GM19468 (cell line): ENCODE data around the gene GINS2.

ENCODE experiments used
- ATAC-seq: cut with Tn5 transposase; IDR thresholded peaks from one replicate; pipeline ENCODE4 v1.9.1; 2021; ENCODE audit warnings: mild to moderate bottlenecking, moderate library complexity, moderate number of reproducible peaks; ENCODE audit not compliant: unreplicated experiment; ENCODE audit errors: extremely low read depth

Gene GINS2

DNA sequence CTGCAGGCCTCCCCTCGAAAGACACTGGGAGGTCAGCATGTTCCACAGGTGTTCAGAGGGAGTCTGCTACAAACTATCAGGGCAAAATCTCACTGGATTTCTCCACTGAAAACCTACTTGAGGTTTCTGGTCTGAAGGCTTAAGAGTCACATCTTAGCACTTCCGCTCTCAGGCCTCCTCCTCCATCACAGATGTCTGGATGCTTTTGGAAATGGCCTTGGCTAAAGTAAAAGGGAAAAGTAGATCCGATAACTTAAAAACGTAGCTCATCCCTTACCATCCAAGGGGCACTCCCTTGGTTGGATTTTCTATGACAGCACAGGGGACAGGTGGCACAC is 14.4 kb downstream of the GINS2 start:
- ATAC-seq: no peak

DNA sequence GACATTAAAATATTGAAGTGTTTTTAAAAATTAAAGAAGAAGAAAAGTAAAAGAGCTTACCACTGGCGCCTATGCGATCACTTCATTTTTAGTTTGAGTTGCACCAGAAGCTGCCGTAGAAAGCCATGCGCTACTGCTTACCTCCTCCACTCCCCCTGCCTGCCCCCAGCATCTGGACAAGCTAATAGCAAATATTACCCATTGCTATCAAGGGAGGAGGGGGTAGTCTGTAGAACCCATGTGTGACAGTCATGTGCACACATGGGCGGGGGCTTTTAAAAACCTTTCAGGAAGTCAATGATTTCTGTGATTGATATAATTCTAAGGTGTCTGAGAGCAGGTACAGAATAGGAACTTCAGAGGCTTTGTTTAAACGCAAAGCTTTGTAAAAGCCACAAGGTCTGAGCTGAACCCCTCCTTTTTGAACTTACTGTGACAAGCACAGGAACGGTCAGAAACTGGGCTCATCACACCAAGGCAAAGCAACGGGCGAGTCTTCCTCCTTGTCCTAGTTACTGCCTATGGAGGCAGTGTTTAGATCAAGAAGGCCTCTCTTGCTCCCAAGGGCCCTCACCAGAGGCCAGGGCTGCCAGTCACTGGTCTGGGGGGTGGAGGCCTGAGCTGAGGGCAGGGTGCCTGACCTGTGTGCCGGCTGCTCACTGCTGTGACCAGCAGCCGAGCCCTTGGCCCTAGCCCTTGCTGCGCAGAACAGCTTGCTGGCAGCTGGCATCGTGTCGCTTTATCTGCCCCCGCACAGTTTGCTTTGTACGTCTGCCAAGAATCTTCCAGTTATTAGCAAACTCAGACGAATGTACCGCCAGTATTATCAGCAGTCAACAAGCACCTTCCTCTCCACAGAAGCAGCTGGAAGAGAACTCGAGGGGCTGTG is 15.0 kb downstream of the GINS2 start:
- no peak for ATAC-seq

DNA sequence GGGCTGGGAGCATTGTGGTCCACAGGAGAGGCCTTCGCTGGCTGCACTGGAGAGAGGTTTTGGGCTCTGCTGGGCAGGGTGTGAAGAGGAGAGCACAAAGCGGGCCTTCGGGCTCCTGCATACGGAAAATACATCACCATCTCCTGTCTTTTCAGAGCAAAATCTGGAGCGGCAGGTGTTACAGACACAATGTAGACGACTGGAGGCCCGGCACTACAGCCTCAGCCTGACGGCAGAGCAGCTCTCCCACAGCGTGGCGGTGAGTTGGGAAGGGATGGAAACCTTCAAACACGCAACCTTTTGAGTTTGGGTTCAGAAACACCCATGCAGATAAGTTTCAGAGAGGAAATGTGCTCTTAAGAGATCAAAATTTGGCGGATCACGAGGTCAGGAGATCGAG is 17.9 kb downstream of the GINS2 start:
- ATAC-seq: no peak

DNA sequence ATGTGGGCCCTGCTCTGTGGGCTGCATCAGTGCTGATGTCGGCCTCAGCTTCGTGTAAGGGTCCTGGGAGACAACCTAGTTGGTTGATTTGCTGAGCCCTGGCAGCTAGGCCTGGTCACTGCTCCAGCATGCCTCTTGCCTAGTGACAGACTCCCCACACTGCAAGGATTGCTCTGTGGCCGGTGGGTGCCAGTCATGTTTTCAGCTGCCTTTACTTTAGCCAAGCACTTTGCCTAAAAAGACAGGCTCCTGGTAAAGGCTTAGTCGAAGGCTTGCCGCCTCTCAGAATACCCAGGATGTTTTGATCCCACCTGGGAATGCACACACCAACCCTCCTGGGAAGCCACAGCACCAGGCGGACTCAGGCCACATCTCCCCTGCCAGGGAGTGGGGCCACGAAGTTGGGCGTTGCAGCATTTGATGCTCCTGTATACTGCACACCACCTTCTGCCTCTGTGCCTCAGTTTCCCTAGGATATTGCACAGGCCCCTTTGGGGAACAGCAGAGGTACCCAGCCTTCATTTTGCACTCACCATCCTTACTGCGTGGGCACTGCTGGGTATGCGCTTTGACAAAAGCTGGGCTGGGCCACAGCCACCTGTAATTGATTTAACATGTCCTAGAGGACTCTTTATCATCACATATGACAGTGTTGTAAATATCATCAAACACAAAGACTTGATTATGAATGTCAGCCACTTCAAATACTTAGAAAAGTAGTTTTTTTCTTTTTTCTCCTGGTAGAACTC is 19.9 kb downstream of the GINS2 start:
- ATAC-seq: no peak

DNA sequence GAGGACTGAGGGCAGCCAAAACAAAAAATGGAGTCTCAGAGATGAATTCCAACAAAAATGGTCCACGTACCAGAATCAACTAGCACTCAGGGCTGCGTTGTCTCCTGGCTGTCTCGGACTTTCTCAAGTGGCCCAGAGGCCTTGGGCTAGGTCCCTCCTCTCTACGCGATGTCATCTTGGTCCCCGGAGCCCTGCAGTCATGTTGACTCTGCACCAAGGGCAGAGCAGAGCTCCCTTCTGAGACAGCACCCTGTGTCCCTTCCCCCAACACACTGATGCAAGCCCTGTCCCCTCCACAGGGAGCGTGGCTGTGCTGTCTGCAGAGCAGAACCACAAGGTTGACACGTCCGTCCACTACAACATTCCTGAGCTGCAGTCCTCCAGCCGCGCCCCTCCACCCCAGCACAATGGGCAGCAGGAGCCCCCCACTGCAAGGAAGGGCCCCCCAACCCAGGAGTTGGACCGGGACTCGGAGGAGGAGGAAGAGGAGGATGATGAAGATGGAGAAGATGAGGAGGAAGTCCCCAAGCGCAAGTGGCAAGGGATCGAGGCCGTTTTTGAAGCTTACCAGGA is 20.8 kb downstream of the GINS2 start:
- ATAC-seq: no peak

DNA sequence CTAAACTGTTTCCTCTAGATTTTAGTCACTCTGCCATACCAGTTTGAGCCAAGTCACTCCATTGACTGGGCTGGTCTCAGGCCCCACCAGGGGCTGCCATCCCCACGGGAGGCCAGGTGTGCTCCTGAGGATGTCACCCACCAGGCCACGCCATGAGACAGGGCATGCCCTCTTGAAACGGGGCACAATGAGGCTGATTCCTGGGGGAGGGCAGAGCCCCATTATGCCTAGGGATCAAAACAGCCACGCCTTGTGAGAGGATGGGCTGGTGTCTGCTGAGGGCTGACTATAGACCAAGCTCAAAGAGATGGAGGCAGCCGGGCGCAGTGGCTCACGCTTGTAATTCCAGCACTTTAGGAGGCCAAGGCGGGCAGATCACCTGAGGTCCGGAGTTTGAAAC is 21.5 kb downstream of the GINS2 start:
- no peak for ATAC-seq

DNA sequence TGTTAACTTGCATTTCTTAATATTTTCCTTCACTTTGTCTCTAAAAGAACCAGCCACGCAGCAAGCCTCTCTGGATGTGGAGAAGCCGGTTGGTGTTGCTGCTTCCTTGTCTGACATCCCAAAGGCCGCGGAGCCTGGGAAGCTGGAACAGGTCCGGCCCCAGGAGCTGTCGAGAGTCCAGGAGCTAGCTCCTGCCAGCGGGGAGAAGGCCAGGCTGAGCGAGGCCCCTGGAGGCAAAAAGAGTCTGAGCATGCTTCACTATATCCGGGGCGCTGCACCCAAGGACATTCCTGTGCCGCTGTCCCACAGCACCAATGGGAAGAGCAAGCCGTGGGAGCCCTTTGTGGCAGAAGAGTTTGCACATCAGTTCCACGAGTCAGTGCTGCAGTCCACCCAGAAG is 22.8 kb downstream of the GINS2 start:
- no peak for ATAC-seq

DNA sequence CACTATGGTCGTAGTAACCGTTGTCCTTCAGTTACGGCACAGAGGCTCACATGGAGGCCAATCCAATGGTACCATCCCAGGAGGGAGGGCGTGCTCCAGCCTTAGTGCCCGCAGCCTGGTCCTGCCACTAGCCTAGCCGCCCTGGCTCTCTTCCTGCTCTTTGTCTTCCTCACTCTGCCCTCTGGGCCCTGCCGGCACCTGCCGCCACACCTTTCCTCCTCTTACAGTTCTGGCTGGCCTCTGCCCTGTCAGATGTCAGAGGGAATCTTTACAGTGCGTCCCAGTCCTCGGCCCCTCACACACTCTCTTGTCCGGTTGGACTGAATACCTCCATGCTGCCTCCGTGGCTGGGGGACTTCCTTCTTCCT is 23.4 kb downstream of the GINS2 start:
- no peak for ATAC-seq

DNA sequence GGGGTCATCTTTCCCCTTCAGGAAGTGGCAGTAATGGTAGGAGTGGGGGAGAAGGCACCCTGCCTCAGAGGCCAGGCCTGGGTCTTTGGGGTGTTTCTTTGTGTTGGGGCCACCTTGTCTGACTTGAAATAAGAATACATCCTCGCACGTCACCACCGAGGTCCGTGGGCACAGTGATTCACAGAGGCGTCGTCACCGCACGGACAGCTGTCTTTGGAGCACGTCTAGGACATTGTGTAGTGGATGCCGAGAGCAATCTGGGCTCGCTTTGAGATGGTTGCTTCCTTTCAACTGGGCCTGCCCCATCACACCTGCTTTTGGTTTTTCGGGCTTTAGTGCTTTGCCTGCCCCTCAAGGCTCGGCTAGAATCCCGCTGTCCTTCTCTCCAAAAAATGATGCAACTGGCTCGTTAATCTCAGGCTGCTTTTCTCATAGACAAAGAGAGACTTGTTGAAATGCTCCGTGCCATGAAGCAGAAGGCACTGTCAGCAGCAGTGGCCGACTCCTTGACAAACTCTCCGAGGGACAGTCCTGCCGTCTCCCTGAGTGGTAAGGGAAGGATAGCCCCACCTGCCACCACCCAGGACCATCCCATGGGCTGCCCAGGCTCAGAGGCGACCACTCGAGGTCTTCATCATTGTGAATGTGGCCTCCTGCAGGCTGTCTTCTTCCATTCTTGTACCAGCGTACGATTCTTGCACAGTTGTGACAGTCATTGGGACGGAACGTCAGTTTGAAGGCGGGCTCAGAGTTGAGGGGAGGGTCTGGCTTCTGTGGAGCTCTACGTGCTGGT is 24.0 kb downstream of the GINS2 start:
- no peak for ATAC-seq

DNA sequence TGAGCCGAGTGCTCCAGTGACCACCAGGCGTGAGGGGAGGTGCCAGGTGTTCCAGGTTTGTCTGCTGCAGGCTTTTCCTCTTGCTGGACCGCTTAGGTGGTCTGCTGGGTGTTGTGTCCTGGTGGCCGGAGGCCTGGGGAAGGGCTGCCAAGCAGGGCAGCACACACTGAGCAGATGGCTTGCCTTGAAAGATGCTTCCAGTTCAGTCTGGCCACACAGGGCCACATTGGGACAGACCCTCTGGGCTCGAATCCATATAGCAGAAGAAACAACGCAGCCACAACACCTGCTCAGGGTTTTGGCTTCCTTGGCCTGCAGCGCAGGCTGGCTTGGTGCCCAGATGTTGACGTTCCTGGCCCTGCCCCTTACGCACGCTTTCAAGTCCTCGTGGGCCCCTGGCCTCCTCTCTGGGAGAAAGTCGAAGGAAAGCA is 24.8 kb downstream of the GINS2 start:
- no peak for ATAC-seq

DNA sequence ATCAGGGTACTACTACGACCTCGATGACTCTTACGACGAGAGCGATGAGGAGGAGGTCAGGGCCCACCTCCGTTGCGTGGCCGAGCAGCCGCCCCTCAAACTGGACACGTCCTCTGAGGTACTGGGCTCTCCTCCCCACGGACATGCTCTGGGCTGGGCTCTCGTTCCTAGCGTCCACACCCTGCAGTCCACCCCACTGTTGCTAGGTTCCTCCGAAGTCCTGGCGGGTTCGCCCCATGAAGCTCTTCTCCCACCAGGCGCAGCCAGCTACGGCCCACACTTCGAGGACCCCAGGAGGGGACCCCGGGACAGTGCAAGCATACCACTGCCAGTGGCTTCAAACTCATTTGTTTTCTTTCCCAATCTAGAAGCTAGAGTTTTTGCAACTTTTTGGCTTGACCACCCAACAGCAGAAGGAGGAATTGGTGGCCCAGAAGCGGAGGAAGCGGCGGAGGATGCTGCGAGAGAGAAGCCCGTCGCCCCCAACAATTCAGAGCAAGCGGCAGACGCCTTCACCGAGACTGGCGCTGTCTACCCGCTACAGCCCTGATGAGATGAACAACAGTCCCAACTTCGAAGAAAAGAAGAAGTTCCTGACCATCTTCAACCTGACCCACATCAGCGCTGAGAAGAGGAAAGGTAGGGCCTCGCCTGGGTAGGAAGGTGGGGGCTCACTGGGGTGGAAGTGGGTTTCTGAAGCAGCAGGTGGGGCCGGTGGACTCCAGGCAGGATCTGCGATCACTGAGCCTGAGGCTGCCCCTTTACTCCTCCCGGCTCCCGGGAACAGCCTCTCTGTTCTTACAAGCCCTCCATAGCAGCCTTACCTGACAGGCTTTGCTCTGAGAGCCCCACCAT is 25.6 kb downstream of the GINS2 start:
- no peak for ATAC-seq

DNA sequence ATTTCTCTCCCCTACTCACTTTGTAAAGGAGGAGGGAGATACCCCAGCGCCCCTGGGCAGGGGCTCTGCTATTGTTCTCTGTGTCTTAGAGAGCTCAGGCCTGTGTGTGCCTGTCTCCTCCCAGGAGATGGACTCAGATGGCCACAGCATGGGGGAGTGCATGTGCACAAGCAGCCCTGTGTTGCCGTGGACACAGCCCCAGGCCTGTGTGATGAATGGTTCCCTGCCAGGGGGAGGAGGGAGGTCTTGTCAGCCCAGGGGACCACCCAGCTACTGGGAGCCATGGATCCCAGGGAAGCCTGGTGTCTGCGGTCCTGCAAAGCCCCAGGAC is 26.3 kb downstream of the GINS2 start:
- no peak for ATAC-seq

DNA sequence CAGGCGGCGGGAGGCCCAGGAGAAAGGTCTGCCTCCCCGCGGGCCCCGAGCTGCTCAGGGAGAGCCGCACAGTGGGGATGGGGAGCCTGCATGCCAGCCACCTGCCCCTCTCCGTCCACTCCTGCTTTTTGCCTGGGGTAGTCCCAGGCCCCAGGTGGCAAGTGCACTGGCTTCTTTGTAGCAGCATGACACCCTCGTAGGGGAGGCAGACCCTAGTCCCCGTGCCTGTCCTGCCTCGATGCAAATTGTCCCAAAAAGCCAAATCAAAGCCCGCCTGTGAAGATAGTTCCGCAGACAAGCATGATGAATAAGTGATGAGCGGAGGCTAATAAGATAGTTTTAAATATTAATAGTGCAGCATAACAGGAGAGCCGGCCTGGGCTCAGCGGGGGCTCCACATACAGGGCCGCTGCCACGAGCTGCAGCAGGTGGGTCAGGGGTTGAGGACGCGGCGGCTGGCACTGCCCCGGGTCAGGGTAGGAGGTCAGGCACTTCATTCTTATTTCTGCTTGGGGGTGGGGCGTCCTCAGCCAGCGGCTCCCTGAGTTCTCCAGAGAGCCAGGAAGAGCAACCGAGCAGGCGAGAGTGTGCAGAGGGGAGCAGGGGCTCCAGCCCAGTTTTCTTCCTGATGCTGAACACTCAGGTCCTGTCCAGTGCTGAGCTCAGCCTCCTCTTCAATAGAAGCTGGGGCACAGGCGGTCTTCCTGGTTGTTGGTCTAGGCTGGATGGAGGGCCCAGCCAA is 26.8 kb downstream of the GINS2 start:
- ATAC-seq: no peak

DNA sequence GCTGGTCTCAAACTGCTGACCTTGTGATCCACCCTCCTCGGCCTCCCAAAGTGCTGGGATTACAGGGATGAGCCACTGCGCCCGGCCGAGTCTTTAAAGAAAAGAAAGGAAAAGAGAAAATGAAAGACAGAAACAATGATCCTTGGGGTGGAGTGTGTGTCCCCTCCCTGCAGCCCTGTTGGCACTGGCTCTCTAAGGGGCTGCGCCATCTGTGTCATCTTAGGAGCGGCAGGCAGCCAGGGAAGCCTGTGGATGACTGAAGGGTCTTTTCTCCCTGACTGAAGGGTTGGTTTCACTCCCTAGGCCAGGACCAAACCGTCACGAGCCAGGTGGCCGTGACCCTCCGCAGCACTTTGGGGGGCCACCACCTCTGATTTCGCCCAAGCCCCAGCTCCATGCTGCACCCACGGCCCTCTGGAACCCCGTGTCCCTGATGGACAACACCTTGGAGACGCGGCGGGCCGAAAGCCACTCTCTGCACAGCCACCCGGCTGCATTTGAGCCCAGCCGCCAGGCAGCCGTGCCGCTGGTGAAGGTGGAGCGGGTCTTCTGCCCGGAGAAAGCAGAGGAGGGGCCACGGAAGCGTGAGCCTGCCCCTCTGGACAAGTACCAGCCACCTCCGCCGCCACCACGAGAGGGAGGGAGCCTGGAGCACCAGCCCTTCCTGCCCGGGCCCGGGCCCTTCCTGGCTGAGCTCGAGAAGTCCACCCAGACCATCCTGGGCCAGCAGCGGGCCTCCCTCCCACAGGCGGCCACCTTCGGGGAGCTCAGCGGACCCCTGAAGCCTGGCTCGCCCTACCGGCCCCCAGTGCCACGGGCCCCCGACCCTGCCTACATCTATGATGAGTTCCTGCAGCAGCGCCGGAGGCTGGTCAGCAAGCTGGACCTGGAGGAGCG is 27.7 kb downstream of the GINS2 start:
- no peak for ATAC-seq

DNA sequence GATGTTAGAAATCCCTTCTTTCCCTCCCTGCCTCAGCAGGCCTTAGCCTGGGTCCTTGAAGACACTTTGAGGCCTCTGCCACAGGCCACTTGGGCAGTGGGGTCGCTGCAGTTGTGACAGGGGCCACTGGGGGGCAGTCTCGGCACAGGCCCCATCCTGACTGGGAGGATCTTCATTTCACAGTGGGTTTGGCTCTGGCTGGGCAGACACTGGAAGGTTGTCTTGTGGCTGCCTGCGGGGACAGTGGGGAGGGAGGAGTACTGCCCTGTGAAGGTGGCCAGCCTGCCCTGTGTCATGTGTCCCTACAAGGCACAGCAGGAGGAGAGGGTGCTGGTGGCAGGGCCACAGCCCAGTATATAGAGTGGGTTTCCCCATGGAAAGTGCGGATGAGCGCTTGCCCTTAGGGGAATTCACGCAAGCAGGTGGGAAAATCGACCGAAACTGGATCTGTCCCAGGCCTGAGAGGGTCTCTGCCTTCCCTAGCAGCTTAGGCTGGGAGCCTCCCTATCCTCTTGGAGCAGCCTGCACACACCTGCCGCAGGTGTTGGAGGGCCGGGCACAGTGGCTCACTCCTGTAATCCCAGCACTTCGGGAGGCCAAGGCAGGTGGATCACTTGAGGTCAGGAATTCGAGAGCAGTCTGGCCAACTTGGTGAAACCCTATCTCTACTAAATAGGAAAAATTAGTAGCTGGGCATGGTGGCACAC is 28.8 kb downstream of the GINS2 start:
- no peak for ATAC-seq

DNA sequence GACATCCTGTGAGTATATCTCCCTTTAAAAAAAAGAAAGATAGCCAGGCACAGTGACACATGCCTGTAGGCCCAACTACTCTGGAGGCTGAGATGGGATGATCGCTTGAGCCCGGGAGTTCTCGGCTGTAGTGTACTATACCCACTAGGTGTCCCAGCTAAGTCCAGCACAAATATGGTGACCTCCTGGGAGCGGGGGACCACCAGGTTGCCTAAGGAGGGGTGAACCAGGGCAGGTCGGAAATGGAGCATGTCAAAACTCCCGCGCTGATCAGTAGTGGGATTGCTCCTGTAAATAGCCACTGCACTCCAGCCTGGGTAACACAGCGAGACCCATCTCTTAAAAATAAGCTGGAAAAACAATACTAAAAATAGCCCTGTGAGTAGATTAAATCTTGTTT is 29.4 kb downstream of the GINS2 start:
- no peak for ATAC-seq

DNA sequence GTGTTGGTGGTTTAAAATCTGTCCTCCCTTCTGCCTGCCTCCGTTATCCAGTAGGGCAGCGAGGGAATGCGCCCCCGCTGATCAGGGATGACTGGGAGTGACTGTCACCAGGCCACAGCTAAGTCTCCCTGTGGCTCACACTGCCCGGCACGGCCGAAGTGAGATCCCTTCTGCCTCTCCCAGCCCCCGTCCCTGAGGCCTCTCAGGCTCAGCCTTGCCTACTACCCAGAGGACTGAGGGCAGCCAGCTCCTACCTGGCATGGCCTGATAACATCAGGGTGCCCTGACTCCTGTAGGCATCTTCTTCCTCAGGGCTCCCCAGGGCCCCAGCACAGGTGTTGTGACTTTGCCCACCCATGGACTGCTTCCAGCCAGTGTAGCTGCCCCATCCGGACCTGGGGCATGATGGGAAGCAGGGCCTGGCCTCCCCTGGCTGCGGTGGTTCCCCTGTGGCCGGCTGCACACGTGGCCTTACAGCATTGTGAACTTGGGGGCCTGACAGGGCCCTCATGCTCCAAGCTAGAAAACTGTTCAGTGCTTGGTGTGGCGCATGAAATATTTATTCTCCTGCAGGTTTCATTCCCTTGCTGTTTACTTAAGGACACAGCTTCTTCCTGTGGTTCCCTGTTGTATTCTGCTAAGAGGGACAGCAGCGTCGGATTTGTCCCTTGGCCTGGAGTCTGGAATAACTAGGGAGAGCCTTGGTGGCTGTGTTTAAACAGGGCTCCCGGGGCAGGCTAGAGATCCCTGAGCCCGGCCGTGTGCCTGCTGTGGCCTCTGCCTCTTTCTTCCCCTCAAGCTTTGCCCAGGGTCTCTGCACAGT is 30.0 kb downstream of the GINS2 start:
- no peak for ATAC-seq
